Suprapubic skin (tissue), 3 donors: ENCODE results near the gene RHOF.

Experiments
- CTCF ChIP-seq, 2 donors: fragments of 200-600 bp in 1 of 2; fragments of 450-650 bp in 1 of 2; sonication (generic) in 1 of 2; IDR thresholded peaks; one replicate each; pipeline ENCODE4 v1.5.1; 2016 to 2019; ENCODE audit warnings: antibody characterized with exemption in 2 of 2, mild to moderate bottlenecking in 1 of 2, moderate library complexity in 1 of 2
- EP300 ChIP-seq: sonication (generic); formaldehyde crosslinking; IDR thresholded peaks from one replicate; pipeline ENCODE4 v1.6.1; 2017; ENCODE audit warnings: antibody characterized with exemption
- POLR2A ChIP-seq, 2 donors: fragments of 450-650 bp; IDR thresholded peaks; one replicate each; pipeline ENCODE4 v1.6.1; 2017; ENCODE audit warnings: antibody characterized with exemption in 2 of 2, mild to moderate bottlenecking in 2 of 2, moderate library complexity in 2 of 2

DNA sequence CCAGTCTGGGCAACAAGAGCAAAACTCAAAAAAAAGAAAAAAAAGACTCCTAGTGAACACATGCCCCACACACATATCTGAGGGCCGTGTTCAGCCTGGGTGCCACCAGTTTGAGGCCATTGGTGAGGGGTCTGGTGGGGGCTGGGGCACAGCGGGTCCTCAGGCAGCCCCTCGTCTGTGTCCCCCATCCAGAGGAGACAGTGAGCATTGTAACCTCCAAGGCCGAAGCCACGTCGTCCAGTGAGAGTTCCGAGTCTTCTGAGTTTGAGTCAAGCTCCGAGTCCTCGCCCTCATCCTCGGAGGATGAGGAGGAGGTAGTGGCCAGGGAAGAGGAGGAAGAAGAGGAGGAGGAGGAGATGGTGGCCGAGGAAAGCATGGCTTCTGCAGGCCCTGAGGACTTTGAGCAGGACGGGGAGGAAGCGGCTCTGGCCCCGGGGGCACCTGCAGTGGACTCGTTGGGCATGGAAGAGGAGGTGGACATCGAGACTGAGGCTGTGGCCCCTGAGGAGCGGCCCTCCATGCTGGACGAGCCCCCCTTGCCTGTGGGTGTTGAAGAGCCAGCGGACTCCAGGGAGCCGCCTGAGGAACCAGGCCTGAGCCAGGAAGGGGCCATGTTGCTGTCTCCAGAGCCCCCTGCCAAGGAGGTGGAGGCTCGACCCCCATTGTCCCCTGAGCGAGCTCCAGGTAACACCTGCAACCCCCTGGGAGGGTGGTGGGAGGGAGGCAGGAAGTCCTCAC, 25.9 kb upstream of the RHOF start:
- TF ChIP-seq CTCF (IDR thresholded peaks at IDR 0.05) (no peak), POLR2A (IDR thresholded peaks at IDR 0.05) (no peak), EP300 (no peak)
